Uterus (tissue), 4 donors: Measurements from ENCODE around the gene WDR86. TPM values are rescaled to one million over a fixed set of nuclear protein-coding genes. Genes with fewer than 3 reads are reported as not detected.

Experiments
- DNase-seq, 2 donors: peaks; one replicate each; pipeline ENCODE4 v3.0.0-alpha.2; 2019 to 2020
- H3K27ac ChIP-seq, 2 donors: fragments of 200-600 bp; sonication (generic); 1 replicate in 1 of 2; 2 replicates in 1 of 2; pipeline ENCODE4 v1.5.1; 2016 to 2018
- H3K27me3 ChIP-seq, 2 donors: fragments of 200-600 bp; sonication (generic); one replicate each; pipeline ENCODE4 v1.5.1; 2018 to 2019; ENCODE audit warnings: control low read depth in 1 of 2
- H3K36me3 ChIP-seq, 2 donors: fragments of 200-600 bp; sonication (generic); one replicate each; pipeline ENCODE4 v1.5.1; 2019; ENCODE audit warnings: control low read depth in 1 of 2
- H3K4me1 ChIP-seq, 2 donors: fragments of 200-600 bp; sonication (generic); one replicate each; pipeline ENCODE4 v1.5.1; 2018 to 2019; ENCODE audit warnings: control low read depth in 1 of 2
- H3K4me3 ChIP-seq, 2 donors: fragments of 200-600 bp; sonication (generic); 1 replicate in 1 of 2; 2 replicates in 1 of 2; pipeline ENCODE4 v1.5.1; 2018 to 2019; ENCODE audit warnings: mild to moderate bottlenecking in 1 of 2
- H3K9me3 ChIP-seq, 2 donors: fragments of 200-600 bp; sonication (generic); one replicate each; pipeline ENCODE4 v1.5.1; 2019; ENCODE audit warnings: control low read depth in 1 of 2
- CTCF ChIP-seq, 4 experiments: fragments of 200-600 bp in 2 of 4; fragments of 450-650 bp in 2 of 4; sonication (generic) in 2 of 4; IDR thresholded peaks; one replicate each; pipeline ENCODE4 v1.5.1; 2016 to 2019; ENCODE audit warnings: antibody characterized with exemption in 4 of 4, mild to moderate bottlenecking in 2 of 4, moderate library complexity in 1 of 4
- POLR2A ChIP-seq, 2 donors: fragments of 450-650 bp; IDR thresholded peaks; one replicate each; pipeline ENCODE4 v1.6.1; 2016; ENCODE audit warnings: antibody characterized with exemption in 2 of 2, mild to moderate bottlenecking in 1 of 2, moderate library complexity in 1 of 2
- intact Hi-C: fragments of 100-400 bp; cut with DNase I; formaldehyde crosslinking; loops from one replicate; pipeline ENCODE4 v1.15.1; 2023; ENCODE audit warnings: low total_unique reads
- total RNA-seq, 4 donors: library from RNA; depleted of rRNA in 3 of 4; stranded (reverse); fragments of >200 nt in 3 of 4; gene quantifications; one replicate each; pipeline versions ENCODE4 v1.1.0 to v1.2.4, GENCODE V29; 2014 to 2023
- donor health status: DM: yes; HTN: yes; CAD: no.

The WDR86 gene
- total RNA-seq, 4 donors from 2014 or later: 3.2 to 100 (median 53.4) TPM

GRCh38 chr7:151384352-151384697 lies 25.5 kb downstream of the WDR86 start:
- Histone ChIP-seq H3K36me3 (no peaks in the 10 kb centered on the region), H3K4me3 (no peak overlapping the region), H3K4me1 (peaks cover 0 to 7% of the 10 kb centered on the region in 2 donors), H3K27ac (no peak overlapping the region), H3K9me3 (no peaks in the 10 kb centered on the region), H3K27me3 (no peaks in the 10 kb centered on the region)
- intact Hi-C loops: no loop called here
- DNase-seq: no peak
- TF ChIP-seq CTCF (IDR thresholded peaks at IDR 0.05) (no peak), POLR2A (IDR thresholded peaks at IDR 0.05) (no peak)

- Histone ChIP-seq H3K36me3 (no peaks in the 10 kb centered on the region), H3K27ac (no peak overlapping the region), H3K4me3 (no peak overlapping the region), H3K27me3 (no peaks in the 10 kb centered on the region), H3K9me3 (no peaks in the 10 kb centered on the region), H3K4me1 (peaks cover 0 to 7% of the 10 kb centered on the region in 2 donors)
- DNase-seq: no peak
- intact Hi-C loops: no loop called here
- no peak for TF ChIP-seq CTCF (IDR thresholded peaks at IDR 0.05)
- TF ChIP-seq POLR2A (IDR thresholded peaks at IDR 0.05): no peak
Measured at GRCh38 chr7:151383638-151384351, 26.0 kb downstream of the WDR86 start.

- H3K36me3 ChIP-seq: no peaks in the 10 kb centered on the region
- peak overlapping the region in 1 of 2 donors; percentile 22 for H3K4me3 ChIP-seq
- H3K27ac ChIP-seq: no peak overlapping the region
- intact Hi-C loops: no loop called here
- no peaks in the 10 kb centered on the region for H3K9me3 ChIP-seq
- H3K4me1 ChIP-seq: peaks cover 0 to 7% of the 10 kb centered on the region in 2 donors
- no peak for TF ChIP-seq CTCF (IDR thresholded peaks at IDR 0.05)
- TF ChIP-seq POLR2A (IDR thresholded peaks at IDR 0.05): no peak
- DNase-seq: no peak
- H3K27me3 ChIP-seq: no peaks in the 10 kb centered on the region
Measured at GRCh38 chr7:151382079-151382885, 27.6 kb downstream of the WDR86 start.

GRCh38 chr7:151381348-151382078 lies 28.3 kb downstream of the WDR86 start:
- Histone ChIP-seq H3K9me3 (no peaks in the 10 kb centered on the region), H3K27ac (peak overlapping the region in 1 of 2 donors; percentile 0), H3K36me3 (no peaks in the 10 kb centered on the region), H3K4me3 (peak overlapping the region in 1 of 2 donors; percentile 22), H3K4me1 (peaks cover 0 to 7% of the 10 kb centered on the region in 2 donors), H3K27me3 (no peaks in the 10 kb centered on the region)
- intact Hi-C loops: no loop called here
- TF ChIP-seq CTCF (IDR thresholded peaks at IDR 0.05): no peak
- TF ChIP-seq POLR2A (IDR thresholded peaks at IDR 0.05): no peak
- DNase-seq: no peak

- TF ChIP-seq CTCF (IDR thresholded peaks at IDR 0.05) (no peak), POLR2A (IDR thresholded peaks at IDR 0.05) (no peak)
- intact Hi-C loops: no loop called here
- no peak for DNase-seq
- peak overlapping the region in 1 of 2 donors; percentile 22 for H3K4me3 ChIP-seq
- H3K9me3 ChIP-seq: no peaks in the 10 kb centered on the region
- H3K27me3 ChIP-seq: no peaks in the 10 kb centered on the region
- H3K36me3 ChIP-seq: no peaks in the 10 kb centered on the region
- H3K27ac ChIP-seq: peak overlapping the region in 1 of 2 donors; percentile 0
- peaks cover 0 to 7% of the 10 kb centered on the region in 2 donors for H3K4me1 ChIP-seq
Measured at GRCh38 chr7:151381098-151381347, 28.8 kb downstream of the WDR86 start.
